ENCODE data around the gene ETV3L.
A peak's percentile ranks its signal among the peaks of the same experiment; 100 is the strongest.

Gene ETV3L

GRCh38 chr1:157131281-157131680 lies 31.7 kb upstream of the ETV3L start:
- DNase-seq, result no peak

- DNase-seq, result no peak
Measured at GRCh38 chr1:157124855-157125254, 25.2 kb upstream of the ETV3L start.

- no peak for DNase-seq
Measured at GRCh38 chr1:157119448-157119847, 19.8 kb upstream of the ETV3L start.

GRCh38 chr1:157119008-157119407 lies 19.4 kb upstream of the ETV3L start:
- DNase-seq, result no peak

GRCh38 chr1:157117527-157118057 lies 18.0 kb upstream of the ETV3L start:
- no peak for DNase-seq

GRCh38 chr1:157116737-157117103 lies 17.1 kb upstream of the ETV3L start:
- DNase-seq, result peak; percentile 50

- peak; percentile 60 for DNase-seq
Measured at GRCh38 chr1:157115851-157116736, 16.5 kb upstream of the ETV3L start.

- peak; percentile 60 for DNase-seq
Measured at GRCh38 chr1:157115429-157115838, 15.8 kb upstream of the ETV3L start.

GRCh38 chr1:157114183-157115121 lies 14.8 kb upstream of the ETV3L start:
- no peak for DNase-seq

GRCh38 chr1:157113631-157114030 lies 14.0 kb upstream of the ETV3L start:
- DNase-seq, result no peak

- DNase-seq, result no peak
Measured at GRCh38 chr1:157113106-157113505, 13.5 kb upstream of the ETV3L start.

- DNase-seq, result no peak
Measured at GRCh38 chr1:157112186-157112867, 12.7 kb upstream of the ETV3L start.

- no peak for DNase-seq
Measured at GRCh38 chr1:157111396-157112165, 12.0 kb upstream of the ETV3L start.

GRCh38 chr1:157110686-157111085 lies 11.1 kb upstream of the ETV3L start:
- DNase-seq, result no peak

GRCh38 chr1:157110003-157110402 lies 10.4 kb upstream of the ETV3L start:
- DNase-seq, result peak; percentile 62

- DNase-seq, result no peak
Measured at GRCh38 chr1:157108448-157108847, 8.8 kb upstream of the ETV3L start.

- peak; percentile 48 for DNase-seq
Measured at GRCh38 chr1:157107702-157108101, 8.1 kb upstream of the ETV3L start.

GRCh38 chr1:157106813-157107189 lies 7.2 kb upstream of the ETV3L start:
- DNase-seq, result no peak

GRCh38 chr1:157105988-157106812 lies 6.6 kb upstream of the ETV3L start:
- DNase-seq, result peak; percentile 49

GRCh38 chr1:157105298-157105987 lies 5.8 kb upstream of the ETV3L start:
- DNase-seq, result peak; percentile 81
